Pancreas (tissue), 10 donors: ENCODE data around the gene NRSN2. TPM values are rescaled to one million over a fixed set of nuclear protein-coding genes. Genes with fewer than 3 reads are reported as not detected.
A peak's percentile ranks its signal among the peaks of the same experiment; 100 is the strongest.

ENCODE experiments used
- ATAC-seq, 4 donors: fragments of 200-7000 bp; cut with Tn5 transposase; one replicate each; pipeline versions ENCODE4 v1.8.0 to v1.9.1; 2020; ENCODE audit warnings: mild to moderate bottlenecking in 4 of 4, moderate library complexity in 4 of 4
- DNase-seq, 6 donors: peaks; one replicate each; pipeline ENCODE4 v3.0.0-alpha.2; 2020
- FAIRE-seq: peaks from 2 replicates; lab custom pipeline; 2012; peaks lifted over from hg19 to GRCh38; lab: Jason Lieb, UNC
- H3K27ac ChIP-seq, 4 donors: fragments of 200-600 bp; sonication (generic); 1 replicate in 3 of 4; 2 replicates in 1 of 4; pipeline versions ENCODE4 v1.5.0 to v1.8.0; 2020
- H3K27me3 ChIP-seq, 4 donors: fragments of 200-600 bp; one replicate each; pipeline ENCODE4 v1.8.0; 2021
- H3K36me3 ChIP-seq, 3 donors: fragments of 200-600 bp; sonication (generic) in 1 of 3; one replicate each; pipeline versions ENCODE4 v1.5.0 to v1.8.0; 2020 to 2021
- H3K4me1 ChIP-seq, 3 donors: fragments of 200-600 bp; one replicate each; pipeline ENCODE4 v1.8.0; 2021
- H3K4me3 ChIP-seq, 4 donors: fragments of 200-600 bp; sonication (generic) in 2 of 4; one replicate each; pipeline versions ENCODE4 v1.5.0 to v1.8.0; 2020 to 2021
- H3K9me3 ChIP-seq, 4 donors: fragments of 200-600 bp; one replicate each; pipeline ENCODE4 v1.8.0; 2021
- CTCF ChIP-seq, 4 donors: fragments of 200-600 bp; sonication (generic) in 3 of 4; IDR thresholded peaks; one replicate each; pipeline versions ENCODE4 v1.5.0 to v1.8.0; 2021; ENCODE audit warnings: antibody characterized with exemption in 4 of 4
- WGBS, 2 donors: extraction: QIAGEN DNeasy Blood & Tissue Kit; methylation state at CpG; one replicate each; pipeline ENCODE4 v1.1.7; 2013; 5-methylcytosine and 5-hydroxymethylcytosine counted together
- intact Hi-C, 3 donors: fragments of 100-400 bp; cut with DNase I; formaldehyde crosslinking; loops; one replicate each; pipeline versions ENCODE4 v1.11.1 to v1.14.2; 2022
- polyA plus RNA-seq, 2 donors: library from polyadenylated mRNA; stranded (reverse); fragments of 200-250 nt; gene quantifications; one replicate each; pipeline ENCODE4 v1.2.3, GENCODE V29; 2013
- total RNA-seq, 6 donors: library from RNA; stranded (reverse); fragmentation: NEBNext Ultra II Directional in 4 of 6; extraction: Animal tissue kit (Norgen Biotek cat#: 25700) in 4 of 6; gene quantifications; one replicate each; pipeline versions ENCODE4 v1.2.1 to v1.2.4, GENCODE V29; 2021 to 2023
- donor health status: healthy with polysubstance abuse.
- donor health status: DM: no; HTN: no; CAD: no; lungs with moderate emphysema.
- donor health status: DM: no; HTN: no; CAD: no.
- donor health status: control.
- donor health status: control.
- donor health status: Bipolar disorder and iron deficiency.
- donor health status: DM: yes; HTN: yes; CAD: no.
- donor health status: DM: no; HTN: no; CAD: no.
- donor health status: DM: no; HTN: no; CAD: no.
- donor health status: DM: yes; HTN: yes; CAD: no.

NRSN2 gene
- total and polyA plus RNA-seq, 8 donors = 10.7 to 41.3 (median 18.2) TPM

GRCh38 chr20:313402-313801 is 33.5 kb upstream of the NRSN2 start:
- Histone ChIP-seq H3K36me3 (no peaks in the 10 kb centered on the region), H3K4me3 (no peak overlapping the region), H3K27ac (no peak overlapping the region), H3K4me1 (peaks cover 0 to 3% (median 0%) of the 10 kb centered on the region in 3 donors), H3K9me3 (no peaks in the 10 kb centered on the region), H3K27me3 (no peaks in the 10 kb centered on the region)
- no peak for TF ChIP-seq CTCF (IDR thresholded peaks at IDR 0.05)
- WGBS, 2 donors = 89 to 90% methylated on average over 5 of the region's 5 CpGs
- ATAC-seq (no peak), FAIRE-seq (no peak), DNase-seq (no peak)
- intact Hi-C loops = no loop called here

- Histone ChIP-seq H3K9me3 (no peaks in the 10 kb centered on the region), H3K4me1 (peaks cover 0 to 3% (median 0%) of the 10 kb centered on the region in 3 donors), H3K27me3 (no peaks in the 10 kb centered on the region), H3K36me3 (no peaks in the 10 kb centered on the region), H3K27ac (no peak overlapping the region), H3K4me3 (no peak overlapping the region)
- FAIRE-seq = no peak
- ATAC-seq = no peak
- TF ChIP-seq CTCF (IDR thresholded peaks at IDR 0.05) = no peak
- intact Hi-C loops = no loop called here
- no peak for DNase-seq
Observed at GRCh38 chr20:313948-314347, 33.0 kb upstream of the NRSN2 start.

- intact Hi-C loops = no loop called here
- DNase-seq (peak in 1 of 6 donors; percentile 6), ATAC-seq (no peak), FAIRE-seq (no peak)
- TF ChIP-seq CTCF (IDR thresholded peaks at IDR 0.05) = no peak
- Histone ChIP-seq H3K4me3 (no peak overlapping the region), H3K36me3 (no peaks in the 10 kb centered on the region), H3K4me1 (no peaks in the 10 kb centered on the region), H3K27me3 (no peaks in the 10 kb centered on the region), H3K9me3 (no peaks in the 10 kb centered on the region), H3K27ac (no peak overlapping the region)
- 80 to 88% methylated on average over 2 of the region's 2 CpGs for WGBS, 2 donors
Observed at GRCh38 chr20:316316-317068, 30.4 kb upstream of the NRSN2 start.

GRCh38 chr20:324177-325044 is 22.5 kb upstream of the NRSN2 start:
- WGBS, 2 donors = 0% methylated on average over 63 to 69 of the region's 69 CpGs
- peak overlapping the region; percentile 51 to 74 (median 70) for H3K4me3 ChIP-seq
- no peak for FAIRE-seq

More at GRCh38 chr20:324177-325044, 22.5 kb upstream of the NRSN2 start:
- intact Hi-C loops = no loop called here
- no peaks in the 10 kb centered on the region for H3K9me3 ChIP-seq
- ATAC-seq (peak; percentile 77 to 86 (median 80)), DNase-seq (peak; percentile 90 to 97 (median 96))
- peak in 1 of 4 donors; percentile 12 for TF ChIP-seq CTCF (IDR thresholded peaks at IDR 0.05)
- no peaks in the 10 kb centered on the region for H3K36me3 ChIP-seq
- peak overlapping the region; percentile 85 to 96 (median 90) for H3K27ac ChIP-seq
- no peaks in the 10 kb centered on the region for H3K27me3 ChIP-seq
- H3K4me1 ChIP-seq = peaks cover 0 to 6% (median 6%) of the 10 kb centered on the region in 3 donors
